NCI-H2227 treated with DMSO at 0.1 percent for 48 hours (cell line): ENCODE measurements around the gene CPSF3.
"Not testable (repeated sequence)": the region's sequence is repeated elsewhere in the genome, so short reads cannot be mapped to it uniquely, and the experiment has no call there.

Experiments
- DNase-seq: peaks from one replicate; lab custom pipeline; 2025; lab: John Stamatoyannopoulos, UW

Gene CPSF3

DNA sequence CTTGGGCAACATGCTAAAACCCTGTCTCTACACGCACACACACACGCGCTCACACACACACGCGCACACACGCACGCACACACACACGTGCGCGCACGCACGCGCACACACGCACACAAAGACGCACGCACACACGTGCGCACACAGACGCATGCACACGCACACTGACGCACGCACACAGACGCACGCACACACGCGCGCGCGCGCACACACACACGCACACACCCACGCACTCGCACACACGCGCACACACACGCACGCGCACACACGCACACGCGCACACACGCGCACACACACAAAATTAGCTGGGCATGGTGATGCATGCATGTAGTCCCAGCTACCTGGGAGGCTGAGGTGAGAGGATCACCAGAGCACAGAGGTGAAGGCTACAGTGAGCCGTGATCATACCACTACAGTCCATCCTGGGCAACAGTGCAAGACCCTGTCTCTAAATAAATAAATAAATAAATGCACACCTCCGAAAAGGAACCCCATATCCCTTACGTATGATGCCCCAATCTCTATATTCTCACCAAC is 42.8 kb downstream of the CPSF3 start:
- no peak for DNase-seq

DNA sequence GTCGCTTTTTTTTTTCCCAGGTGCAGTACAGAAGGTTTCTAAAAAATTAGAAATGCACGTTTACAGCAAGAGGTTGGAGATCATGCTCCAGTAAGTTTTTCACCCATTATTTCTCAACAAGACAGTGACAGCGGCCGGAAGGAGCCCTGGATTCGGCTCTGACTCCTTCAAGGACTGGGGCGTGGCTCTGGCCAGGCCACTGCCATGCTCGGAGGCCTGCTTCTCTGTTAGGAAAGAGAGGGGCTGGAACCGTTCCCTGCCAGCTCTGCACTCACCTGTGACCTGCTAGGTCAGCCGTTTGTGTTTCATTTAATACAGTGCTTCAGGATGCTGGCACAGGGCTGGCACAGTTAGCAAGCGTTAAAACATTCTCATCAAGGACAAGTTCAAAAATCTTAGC is 44.2 kb downstream of the CPSF3 start:
- DNase-seq = no peak

DNA sequence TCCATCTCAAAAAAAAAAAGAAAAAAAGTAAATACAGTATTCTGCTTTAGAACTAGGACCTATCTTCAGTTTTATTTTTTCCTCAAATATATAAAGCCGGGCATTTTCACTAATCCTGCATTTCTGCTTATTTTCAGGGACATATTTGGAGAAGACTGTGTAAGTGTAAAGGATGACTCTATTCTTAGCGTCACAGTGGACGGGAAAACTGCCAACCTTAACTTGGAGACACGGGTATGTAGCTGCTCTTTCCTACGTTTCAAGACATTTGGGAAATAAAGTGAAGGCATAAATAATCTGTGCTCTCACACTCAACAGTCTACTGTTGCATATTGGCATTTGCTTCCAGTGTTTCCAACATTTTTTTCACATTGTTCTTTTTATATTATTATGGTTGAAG is 47.8 kb downstream of the CPSF3 start:
- no peak for DNase-seq

GRCh38 chr2:9472511-9472910 is 49.1 kb downstream of the CPSF3 start:
- no peak for DNase-seq

DNA sequence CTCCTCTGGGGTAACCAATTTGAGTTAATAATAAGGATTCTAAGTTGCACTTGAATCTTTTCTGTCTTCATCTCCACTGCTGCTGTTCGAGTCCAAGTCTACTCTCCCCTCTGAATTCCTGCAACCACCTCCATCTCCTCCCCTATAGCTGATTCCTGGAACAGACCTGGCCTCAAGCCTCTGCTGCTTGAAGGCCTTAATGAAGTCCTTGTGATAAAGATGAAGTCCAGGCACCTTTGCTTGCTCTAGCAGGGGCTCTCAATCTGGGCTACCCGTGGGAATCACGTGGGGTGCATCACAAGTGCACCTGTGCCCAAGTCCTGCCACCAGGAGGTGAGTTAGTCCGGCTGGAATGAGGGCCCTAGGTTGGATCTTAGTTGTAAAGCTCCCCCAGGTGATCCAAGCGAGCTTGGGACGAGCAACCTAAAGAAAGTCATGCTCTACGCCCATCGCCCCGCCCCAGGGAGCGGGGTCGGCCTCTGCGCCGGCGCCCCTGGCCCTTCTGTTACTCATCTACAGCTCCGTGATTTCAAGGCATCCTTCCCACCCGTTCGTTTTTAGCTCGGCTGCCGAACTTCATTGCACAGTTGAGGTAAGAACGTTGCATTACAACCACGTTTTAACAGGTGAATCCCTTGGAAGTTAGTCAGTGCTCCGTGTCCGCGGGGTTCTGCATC is 50.0 kb downstream of the CPSF3 start:
- DNase-seq = peak; percentile 39

DNA sequence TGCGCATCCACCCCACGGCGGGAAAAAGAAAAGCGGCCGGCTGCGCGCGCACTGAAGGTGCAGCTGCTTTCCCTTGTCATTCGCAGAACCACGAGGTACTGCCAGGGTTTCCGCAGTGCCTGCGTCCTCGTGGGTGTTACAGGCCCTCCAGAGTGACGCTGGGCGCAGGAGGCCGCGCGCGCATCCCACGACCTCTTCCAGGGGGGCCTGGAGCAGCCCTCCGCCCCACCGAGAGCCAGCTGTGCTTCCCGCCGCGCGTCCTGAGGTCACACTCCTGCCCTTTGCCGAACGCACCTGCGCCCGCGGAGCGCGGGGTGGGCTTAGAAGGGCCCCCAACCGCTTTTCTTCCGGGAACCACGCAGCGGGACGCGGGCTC is 50.5 kb downstream of the CPSF3 start:
- no peak for DNase-seq

DNA sequence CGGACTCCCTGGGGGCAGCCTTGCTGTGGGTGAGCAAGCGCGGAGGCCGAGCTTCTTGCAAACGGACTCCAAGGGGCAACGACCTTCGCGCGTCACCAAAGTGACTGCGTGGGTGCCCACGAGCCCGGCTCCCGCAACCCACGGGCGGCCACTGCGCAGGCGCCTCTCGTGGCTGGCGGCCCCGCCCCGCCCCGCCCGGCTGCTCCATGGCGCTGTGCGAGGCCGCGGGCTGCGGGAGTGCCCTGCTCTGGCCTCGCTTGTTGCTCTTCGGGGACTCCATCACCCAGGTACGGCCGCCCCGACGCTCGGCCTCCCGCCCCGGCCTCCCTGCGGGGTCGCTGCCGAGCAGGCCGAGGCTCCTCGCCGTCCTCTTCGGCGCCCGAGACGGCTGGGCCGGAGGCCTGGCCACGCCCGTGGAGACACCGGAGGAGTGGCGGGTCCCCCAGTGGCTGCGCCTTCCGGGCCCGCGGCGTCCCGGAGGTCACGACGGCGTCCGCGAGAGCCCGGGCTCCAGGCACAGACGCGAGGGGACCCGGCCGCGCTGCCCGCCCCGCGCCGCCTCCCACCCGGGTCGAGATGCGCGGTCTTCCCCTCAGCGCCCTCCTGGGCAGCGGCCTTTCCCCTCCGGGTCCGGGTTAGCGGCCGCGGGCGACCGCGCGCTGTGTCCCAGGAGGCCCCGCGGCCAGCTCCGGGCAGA is 51.1 kb downstream of the CPSF3 start, which contains the start of gene IAH1:
TSS of gene IAH1 (plus strand) at position 191 of the 697 bp plus-strand sequence. CDS start at position 207, 16 bp downstream.
- DNase-seq = no peak

- DNase-seq = no peak
Measured at GRCh38 chr2:9477914-9478313, 54.5 kb downstream of the CPSF3 start.

- no peak for DNase-seq
Measured at GRCh38 chr2:9478526-9478925, 55.1 kb downstream of the CPSF3 start.

DNA sequence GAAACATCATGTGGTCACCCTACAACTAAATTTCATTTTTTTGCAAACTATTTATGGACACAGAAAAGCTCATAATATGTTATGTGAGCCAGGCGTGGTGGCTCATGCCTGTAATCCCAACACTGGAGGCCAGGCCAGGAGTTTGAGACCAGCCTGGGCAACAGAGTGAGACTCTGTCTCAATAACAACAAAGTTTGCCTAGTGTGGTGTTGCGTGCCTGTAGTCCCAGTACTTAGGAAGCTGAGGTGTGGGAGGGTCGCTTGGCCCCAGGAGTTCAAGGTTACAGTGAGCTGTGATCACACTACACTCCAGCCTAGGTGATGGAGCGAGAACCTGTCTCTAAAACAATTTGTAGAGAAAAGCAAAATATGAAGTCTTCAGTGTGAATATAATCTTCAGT is 56.7 kb downstream of the CPSF3 start:
- no peak for DNase-seq

- DNase-seq = no peak
Measured at GRCh38 chr2:9483107-9483506, 59.7 kb downstream of the CPSF3 start.

- DNase-seq = no peak
Measured at GRCh38 chr2:9484533-9484932, 61.1 kb downstream of the CPSF3 start.

GRCh38 chr2:9488583-9489547 is 65.4 kb downstream of the CPSF3 start:
- no peak for DNase-seq

- DNase-seq = no peak
Measured at GRCh38 chr2:9490789-9491188, 67.3 kb downstream of the CPSF3 start.

DNA sequence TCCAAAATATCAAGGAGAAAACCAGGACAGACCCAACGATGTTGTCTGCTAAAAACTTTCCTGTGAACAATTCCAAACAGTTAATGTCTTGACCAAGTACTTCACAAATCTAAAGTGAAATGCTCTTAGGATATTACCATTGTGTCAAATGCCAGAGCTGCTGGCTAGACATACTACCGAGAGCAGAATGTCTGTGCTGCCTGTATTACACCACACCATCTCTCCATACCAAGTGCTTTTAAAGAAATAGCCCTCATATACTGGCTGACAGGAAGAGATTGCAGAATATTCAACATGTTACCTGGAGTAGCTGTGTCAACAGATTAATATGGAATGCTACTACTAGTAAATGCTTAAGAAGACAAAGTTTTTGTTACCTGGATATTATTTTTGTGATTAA is 69.5 kb downstream of the CPSF3 start:
- no peak for DNase-seq

DNA sequence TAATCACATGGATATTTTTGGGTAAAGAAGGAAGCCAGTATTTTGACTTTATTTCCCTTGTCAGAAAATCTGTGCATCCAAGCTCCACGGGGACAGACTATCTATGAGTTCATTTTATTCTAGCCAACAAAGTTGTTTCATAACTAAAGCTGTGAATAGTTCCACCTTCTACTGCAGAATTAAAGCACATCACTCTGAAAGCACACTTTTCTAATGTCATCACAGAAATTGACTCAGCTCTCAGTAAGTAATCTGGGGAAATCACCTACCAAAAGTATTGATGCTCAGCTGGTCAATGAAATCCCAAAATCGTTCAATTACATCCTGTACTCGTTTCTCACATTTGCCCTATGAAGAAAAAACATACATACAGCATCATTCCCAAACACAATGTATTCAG is 70.0 kb downstream of the CPSF3 start:
- DNase-seq = no peak

- no peak for DNase-seq
Measured at GRCh38 chr2:9494081-9494480, 70.6 kb downstream of the CPSF3 start.

DNA sequence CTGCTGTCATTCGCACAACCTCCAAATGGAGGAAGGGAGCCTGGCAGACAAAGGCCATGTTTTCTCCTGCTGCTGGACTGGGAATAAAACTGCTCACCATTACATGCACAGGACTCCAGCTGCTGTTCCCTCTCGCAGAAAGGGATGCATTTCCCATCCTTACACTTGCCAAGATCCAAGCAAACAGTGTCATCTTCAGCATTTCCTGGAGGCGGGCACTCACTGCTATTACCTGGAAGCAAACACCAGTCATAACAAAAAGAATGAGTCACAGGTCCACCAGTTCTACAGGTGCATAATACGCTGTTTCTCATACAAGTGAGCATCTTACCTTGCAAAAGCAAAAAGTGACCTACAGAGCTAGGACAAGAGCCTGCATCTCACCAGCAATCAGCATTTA is 73.6 kb downstream of the CPSF3 start:
- no peak for DNase-seq

DNA sequence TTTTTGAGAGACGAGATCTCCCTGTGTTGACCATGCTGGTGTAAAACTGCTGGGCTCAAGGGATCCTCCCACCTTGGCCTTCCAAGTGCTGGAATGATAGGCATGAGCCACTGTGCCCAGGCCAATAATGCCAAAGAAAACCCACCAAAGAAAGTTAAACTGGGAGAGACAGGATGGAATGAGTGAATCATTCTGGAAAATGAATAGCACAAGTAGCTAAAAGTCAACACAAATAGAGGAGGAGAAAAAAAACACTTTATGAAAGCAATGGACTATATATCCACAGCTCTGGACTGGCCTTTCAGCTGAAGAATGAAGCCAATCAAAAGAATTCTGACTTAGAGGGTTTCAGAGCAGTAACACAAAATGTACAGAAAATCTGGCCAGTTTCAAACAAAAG is 74.8 kb downstream of the CPSF3 start:
- DNase-seq = no peak

- no peak for DNase-seq
Measured at GRCh38 chr2:9508931-9509330, 85.5 kb downstream of the CPSF3 start.

DNA sequence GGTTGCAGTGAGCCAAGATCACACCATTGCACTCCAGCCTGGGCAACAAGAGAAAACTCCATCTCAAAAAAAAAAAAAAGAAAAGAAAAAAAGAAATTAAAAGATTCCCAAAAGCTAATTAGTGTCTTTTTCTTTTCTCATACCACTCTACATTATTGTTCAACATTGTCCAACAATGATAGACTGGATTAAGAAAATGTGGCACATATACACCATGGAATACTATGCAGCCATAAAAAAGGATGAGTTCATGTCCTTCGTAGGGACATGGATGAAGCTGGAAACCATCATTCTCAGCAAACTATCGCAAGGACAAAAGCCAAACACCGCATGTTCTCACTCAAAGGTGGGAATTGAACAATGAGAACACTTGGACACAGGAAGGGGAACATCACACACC is 90.5 kb downstream of the CPSF3 start:
- DNase-seq = not testable (repeated sequence)

DNA sequence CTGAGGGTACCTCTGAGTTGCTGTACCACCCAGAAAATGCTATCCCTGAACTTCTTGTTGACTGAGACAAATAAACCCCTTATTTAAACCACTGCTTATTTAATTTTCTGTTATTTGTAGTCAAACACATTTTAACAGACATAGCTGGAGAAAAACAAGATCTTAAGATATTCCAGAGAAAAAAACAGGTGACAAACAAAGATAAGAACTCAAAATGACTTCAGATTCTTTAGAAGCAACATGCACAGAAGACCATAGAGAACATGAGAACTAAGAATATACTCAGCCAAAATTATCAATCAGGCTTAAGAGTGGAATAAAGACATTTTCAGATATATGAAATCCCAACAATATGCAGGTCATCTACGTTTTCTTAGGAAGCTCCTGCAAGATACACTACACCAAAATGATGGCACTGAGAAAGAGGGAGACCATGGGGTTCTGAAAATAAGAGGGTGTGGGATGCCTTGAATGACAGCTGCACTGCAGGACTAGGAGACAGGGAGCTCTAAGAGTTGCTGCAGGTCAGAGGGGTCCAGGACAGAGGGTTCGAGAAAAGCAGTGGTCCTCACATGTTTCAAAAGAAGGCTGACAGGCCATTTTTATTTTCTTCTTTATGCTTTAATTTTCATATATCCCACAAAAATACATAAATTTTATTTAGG is 93.8 kb downstream of the CPSF3 start:
- no peak for DNase-seq
